Brain pericyte (primary cell): ENCODE measurements around the gene SOD3.
A peak's percentile ranks its signal among the peaks of the same experiment; 100 is the strongest.

Experiments used
- DNase-seq: peaks from one replicate; pipeline ENCODE4 v3.0.0-alpha.2; 2012; ENCODE audit warnings: low read depth, low spot score

The SOD3 gene

DNA sequence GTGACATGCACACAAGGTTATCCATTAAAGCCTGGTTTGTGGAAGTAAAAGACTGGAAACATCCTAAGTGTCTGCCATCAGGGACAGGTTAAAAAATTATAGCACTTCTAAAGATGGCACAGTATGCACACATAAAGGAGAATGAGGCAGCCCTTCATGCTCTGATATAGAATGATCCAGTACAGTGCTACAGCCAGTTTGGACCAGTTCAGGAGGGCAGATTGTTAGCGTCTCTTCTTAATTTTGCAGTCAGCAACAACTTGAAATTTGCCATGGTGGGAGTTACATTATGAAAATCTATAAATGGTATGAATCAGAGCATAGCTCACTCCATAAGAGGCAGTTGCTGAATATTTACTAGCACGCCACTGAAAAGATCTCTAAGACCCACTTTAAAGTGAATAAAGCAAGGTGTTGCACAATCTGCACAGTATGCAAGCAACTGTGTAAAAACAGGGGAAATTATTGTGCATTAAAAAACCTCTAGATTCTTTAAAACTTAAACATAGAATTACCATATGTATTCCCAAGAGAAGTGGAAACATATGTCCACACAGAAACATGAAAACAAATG, 20.3 kb upstream of the SOD3 start:
- no peak for DNase-seq

DNA sequence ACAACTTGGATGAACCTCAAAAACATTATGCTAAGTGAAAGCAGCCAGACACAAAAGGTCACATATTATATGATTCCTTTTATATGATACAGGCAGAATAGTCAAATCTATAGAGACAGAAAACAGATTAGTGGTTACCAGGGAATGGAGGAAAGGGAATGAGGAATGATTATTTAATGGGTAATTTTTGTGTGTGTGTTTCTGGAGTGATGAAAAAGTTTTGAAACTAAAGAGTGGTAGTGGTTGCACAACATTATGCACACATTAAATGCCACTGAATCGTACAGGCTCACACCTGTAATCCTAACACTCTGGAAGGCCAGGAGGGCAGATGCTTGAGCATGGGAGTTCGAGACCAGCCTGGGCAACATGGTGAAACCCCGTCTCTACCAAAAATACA, 19.6 kb upstream of the SOD3 start:
- DNase-seq, result no peak

DNA sequence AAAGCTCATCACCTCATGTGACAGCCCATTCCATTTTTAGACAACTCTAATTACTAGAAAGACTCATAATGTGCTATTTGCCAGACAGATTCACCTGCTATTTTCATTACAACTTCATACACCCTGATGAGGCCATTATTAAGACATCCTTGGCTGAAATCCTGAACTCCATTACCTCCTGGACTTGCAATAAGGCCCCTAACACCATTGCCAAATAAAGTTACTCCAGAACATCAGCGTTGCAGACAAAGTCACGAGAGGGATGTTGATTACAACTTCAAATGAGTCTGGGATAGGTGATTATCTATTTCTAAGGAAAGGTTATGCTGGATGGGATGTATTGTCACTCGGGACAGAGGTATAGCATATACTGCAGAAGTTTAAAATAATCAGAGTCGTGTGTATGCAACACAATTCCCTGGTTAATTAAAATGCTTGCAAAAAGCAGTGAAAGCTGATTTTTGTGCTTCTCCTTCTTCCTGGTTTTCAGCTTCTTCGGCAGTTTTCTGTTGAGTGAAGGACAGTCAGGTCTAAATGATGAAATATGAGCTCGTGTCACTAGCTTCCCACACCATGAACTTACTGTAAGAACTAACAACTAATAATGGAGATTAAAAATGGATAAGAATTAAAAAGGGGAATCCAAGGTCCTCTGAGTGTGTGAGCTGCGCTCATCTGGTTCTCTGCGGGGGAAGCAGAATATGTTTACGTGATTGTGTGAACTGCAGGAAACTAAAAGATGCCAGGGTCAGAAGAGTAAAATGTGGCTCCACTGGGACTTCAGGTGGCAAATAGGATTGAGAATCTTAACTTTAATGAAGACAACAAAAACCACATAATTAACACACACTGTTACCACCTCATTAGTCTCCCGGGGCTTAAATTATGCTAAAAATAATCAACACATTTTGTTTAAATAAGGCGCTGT, 17.6 kb upstream of the SOD3 start:
- no peak for DNase-seq

DNA sequence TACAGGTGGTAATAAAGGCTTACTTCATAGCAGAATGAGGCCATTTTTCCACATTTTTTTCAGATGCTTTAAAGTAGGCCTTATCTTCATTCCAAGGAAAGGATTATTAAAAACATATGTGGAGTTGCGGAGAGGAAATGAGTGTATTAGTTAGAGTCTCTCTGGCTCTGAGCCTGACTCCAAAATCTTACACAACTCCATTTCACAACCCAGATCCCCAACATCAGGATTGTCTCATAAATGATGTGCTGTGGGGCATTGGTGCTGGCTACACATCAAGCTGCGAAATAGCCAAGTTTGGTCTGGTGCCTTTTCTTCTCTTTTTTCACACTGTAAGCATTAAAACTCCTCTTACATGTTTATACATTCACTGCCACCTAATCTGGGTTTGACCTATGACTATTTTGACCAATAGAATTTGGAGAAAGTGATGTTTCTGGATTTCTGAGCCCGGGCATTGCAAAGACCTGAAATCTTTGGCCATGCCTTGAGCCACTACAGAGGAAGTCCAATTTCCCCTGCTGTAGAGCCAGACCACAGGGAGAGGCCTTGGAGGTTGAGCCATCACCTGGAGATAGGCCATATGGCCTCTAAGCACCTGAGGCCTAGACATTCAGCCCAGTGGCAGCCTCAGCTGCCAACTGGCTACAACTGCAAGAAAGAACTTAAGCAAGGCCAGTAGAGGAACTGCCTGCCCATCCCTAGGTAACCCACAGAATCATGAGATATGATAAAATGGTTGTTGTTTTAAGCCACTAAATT, 16.7 kb upstream of the SOD3 start:
- peak; percentile 71 for DNase-seq

DNA sequence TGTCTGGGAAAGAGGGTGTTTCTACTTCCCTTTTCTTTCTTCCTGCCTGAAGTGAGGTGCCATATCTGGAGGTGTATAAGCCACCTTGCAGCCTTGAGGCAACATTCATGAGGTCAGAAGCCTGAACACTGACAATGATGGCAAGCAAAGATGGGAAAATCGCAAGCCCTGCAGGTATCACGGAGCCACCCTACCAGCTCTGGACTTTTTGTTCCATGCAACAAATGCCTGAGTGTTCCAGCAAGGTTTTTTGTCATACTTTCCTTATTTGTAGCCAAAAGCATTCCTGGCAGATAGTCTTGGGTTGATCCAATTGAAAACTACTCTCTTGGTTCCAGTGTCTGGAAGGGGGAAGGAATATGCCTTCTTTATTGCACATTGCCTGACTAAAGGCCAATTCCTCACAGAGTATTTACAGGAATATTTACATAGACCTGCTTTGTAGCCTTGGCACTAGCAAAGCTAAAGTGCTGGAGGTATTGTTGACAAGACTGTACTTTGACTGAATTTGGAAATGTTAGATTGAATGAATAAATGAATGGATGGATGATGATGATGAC, 14.4 kb upstream of the SOD3 start:
- no peak for DNase-seq

DNA sequence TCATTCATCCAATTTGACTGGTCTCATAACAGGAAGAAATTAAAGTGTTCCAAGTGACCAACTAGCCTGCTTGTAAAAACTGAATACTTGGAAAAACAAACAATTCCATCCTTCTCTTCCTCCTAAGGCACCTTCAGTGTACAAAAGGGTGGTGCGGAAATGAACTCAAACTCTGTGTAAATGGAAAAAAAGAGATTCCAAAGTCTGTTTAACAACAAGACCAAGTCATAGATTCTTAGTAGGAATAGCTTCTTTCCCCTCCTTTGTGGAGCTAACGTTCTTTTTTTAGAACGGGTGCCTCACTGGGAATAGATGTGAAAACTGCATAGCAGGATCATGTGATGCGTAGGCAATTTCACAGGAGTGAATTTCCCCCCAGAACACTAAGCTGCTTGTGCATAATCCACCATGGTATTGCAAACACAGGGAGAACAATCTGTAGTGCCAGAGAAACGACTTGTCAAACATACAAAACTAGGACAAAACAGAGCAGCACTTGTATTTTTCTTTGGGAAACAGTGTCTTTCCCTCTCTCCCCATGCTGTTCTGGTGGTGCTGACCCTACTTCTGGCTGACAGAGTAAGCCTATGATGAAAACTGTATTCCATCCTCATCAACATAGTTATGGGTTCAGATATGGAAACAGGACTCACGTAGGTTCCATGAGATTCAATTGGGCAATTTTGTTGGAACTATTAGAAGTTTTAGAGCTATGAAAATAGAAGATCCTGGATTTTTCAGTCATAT, 13.2 kb upstream of the SOD3 start:
- DNase-seq, result no peak

DNA sequence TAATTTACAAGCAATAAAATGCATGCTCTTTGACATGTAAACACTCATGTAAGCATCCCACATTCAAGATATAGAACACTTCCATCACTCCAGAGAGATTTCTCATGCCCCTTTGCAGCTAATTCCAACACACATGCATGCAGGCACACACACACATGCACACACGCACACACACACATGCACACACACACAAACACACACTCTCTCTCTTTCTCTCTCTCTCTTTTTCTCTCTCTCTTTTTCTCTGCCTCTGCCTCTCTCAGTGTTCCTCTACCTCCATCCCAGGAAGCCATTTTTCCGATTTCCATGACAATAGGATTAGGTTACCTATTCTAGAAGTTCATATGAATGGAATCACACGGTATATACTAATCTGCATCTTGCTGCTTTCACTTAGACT, 11.9 kb upstream of the SOD3 start:
- no peak for DNase-seq

DNA sequence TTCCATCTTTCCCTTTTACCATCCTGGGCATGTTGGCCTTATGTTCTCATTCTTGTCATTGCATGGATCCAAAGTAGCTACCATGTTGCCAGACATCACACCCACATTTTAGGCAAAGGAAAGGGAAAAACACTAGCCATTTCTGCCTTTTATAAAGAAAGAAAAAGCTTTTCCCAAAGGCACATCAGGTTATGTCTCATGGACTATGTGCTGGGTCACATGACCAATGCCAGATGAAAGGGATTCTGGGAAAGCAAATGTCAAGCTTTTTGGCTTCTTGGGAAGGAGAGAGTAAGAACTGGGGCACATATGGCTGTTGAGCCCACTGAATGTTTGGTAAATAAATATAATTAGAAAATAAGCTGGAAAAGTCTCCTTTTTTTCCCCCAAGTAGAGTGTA, 4.3 kb upstream of the SOD3 start:
- DNase-seq, result no peak

DNA sequence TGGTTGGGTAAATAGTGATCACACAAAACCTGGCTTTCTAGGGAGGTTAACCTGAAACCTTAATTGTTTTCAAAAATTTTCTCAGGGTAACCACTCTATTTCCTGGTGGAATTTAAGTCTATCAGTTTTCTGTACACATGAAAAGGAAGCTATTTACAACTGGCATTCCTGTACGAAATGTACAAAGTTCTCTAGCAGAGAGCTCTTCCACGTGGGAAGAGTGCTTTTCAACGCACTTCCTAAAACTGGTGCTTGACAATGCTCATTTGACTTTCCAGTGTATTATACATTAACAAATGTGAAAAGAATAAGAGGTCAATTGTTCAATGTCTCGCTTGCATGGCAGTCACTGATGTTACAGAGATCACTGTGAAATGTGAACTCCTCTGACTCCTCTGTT, 2.8 kb upstream of the SOD3 start:
- DNase-seq, result no peak

DNA sequence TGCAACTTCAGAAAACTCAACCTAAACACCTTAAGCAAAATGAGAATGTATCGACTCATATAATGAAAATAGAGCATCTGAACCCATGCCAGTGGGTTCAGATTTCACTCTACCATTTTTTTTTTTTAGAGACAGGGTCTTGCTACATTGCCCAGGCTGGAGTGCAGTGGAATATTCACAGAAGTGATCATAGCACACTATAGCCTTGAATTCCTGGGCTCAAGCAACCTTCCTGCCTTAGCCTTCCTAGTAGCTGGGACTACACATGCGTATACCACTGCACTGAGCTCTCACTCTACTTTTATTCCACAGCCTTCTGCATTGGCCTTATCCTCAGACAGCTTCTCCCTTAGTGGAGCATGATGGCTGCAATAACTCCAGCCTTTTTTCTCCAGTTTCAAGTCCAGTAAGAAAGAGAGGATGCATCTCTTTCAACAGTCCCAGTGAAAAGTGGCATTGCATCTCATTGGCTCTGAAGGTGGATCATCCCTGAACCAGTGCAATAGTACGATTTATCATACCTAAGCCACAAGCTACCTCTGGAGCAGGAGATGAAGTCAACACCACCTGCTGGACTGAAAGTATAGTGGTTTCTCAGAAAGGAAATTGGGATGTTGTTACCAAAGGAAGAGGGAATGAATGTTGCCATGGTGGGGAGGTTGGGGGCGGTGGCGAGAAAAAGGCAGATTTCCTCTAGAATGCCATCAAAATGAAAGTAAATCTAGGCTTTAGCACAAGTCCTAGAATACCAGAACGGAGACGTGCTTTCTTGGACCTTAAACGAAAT, 2.0 kb upstream of the SOD3 start:
- DNase-seq, result no peak

DNA sequence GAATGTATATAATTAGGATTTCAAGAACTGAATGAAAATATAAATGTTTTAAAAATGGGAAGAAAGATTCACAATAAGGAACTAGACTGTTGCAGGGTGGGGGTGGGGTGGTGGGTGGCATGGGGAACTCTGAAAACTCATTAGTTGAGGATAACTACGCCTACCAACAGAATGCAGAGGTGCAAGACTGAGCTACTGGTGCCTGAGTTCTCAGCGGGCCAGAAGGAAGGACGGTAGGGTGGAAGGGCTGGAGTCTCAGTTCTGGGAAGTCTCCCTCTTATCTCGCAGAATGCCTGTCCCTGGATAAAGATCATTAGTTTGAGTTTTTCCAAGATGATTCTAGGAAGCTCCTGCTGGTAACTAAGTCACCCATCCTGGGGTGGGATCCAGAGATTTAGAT, 1.3 kb upstream of the SOD3 start:
- no peak for DNase-seq

DNA sequence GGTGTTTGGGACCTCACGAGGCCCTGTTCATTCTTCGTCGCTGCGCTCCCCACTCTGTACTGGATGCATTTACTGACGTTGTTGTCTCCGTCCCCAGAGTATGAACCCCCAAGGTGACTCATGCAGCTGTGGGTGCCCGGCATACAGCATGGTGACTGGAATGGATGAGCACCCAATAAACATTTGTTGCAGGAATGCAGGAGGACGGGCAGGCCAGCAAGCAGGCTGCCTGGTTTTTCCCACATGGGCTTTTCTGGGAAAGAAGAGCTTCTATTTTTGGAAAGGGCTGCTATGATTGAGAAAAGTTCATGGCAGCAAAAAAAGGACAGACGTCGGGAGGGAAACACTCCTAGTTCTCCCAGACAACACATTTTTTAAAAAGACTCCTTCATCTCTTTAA, 893 bp upstream of the SOD3 start:
- DNase-seq, result no peak

DNA sequence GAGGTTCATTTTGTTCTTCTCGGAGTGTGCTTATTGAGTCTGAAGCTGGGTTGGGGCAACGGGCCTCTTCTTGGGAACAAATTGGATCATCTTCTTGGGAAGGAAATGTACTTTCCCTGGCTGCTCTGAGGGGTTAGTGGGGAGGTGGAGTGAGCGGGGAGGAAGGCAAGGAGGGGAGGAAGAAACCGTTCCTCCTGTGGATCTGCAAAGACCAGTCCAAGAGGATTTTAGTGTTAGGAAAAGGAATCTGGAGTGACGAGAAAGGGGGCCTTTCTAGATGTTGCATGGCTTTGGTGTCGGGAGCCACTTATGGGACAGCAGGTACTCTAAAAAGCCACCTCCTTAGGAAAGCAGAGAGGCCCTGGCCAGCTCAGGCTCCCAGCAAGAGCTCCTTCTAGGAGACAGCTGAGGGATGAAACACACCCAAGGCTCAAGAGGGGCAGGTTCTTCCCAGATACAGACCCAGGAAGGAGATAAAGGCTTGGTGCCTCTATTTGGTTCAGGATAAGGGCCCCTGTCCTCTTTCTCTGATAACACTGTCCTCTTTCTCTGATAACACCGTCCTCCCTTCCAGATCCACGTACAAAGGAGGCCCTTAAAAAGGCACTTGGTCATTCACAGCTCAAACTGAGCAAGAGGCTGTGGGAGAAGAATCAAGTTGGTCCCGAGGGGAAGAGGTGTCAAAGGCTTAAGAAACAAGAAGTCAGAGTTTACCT, 451 bp downstream of the SOD3 start:
- DNase-seq, result no peak

DNA sequence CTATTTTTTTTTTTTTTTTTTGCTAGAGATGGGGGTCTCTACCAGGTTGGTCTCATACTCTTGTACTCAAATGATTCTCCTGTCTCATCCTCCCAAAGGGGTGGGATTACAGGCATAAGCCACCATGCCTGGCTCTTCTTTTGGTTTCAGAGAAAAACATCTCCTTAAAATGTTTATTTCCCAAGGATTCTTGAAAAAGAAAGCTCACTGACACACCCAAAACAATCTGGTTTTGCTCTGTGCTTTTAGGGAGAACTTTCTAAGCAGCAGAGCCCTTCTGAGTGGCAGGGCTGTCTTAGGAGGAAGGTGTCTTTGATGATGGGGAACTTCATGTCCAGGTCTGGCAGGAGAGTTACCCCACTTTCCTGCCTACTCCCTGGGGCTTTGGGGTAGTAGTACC, 1.2 kb downstream of the SOD3 start:
- DNase-seq, result no peak

DNA sequence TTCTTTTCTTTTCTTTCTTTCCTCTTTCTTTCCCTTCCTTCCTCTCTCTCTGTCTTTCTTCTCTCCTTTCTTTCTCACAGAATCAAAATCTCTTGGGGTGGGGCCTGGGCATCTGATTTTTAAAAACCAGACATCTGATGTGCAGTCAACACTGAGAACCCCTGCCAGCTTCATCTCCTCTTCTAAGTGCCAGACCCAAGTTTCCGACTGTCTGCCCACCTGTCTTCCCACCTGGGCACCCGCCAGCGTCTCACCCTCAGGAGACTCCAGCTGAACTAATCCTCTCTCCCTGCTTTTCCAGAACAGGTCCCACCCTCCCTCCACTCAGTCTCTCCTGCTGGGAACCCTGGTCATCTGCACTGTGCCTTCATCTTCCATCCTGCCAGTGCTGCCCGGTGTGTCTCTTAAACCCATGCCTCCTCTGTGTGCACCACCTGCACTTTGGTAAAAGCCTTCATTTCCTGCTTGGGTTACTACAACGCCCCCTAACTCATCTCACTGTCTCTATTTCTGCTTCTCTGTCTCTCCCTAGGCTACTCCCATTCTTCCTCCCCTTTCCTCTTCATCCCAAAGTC, 2.8 kb downstream of the SOD3 start:
- no peak for DNase-seq

DNA sequence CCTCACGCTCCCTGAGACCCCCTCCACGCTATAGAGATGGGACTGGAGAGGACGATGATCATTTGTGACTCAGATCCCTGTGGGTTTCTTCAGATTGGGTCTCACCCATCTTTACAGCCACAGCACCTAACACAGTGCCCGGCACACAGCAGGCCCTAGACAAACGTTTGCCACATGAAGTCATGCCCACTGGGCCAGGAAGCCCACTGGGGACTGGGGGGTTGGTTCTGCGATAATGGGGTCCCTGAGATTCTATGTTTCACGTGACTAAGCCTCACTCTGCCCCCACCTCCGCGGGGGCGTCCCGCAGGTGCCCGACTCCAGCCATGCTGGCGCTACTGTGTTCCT, 3.8 kb downstream of the SOD3 start:
- DNase-seq, result no peak

DNA sequence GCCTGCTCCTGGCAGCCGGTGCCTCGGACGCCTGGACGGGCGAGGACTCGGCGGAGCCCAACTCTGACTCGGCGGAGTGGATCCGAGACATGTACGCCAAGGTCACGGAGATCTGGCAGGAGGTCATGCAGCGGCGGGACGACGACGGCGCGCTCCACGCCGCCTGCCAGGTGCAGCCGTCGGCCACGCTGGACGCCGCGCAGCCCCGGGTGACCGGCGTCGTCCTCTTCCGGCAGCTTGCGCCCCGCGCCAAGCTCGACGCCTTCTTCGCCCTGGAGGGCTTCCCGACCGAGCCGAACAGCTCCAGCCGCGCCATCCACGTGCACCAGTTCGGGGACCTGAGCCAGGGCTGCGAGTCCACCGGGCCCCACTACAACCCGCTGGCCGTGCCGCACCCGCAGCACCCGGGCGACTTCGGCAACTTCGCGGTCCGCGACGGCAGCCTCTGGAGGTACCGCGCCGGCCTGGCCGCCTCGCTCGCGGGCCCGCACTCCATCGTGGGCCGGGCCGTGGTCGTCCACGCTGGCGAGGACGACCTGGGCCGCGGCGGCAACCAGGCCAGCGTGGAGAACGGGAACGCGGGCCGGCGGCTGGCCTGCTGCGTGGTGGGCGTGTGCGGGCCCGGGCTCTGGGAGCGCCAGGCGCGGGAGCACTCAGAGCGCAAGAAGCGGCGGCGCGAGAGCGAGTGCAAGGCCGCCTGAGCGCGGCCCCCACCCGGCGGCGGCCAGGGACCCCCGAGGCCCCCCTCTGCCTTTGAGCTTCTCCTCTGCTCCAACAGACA, 4.4 kb downstream of the SOD3 start:
- DNase-seq, result no peak

DNA sequence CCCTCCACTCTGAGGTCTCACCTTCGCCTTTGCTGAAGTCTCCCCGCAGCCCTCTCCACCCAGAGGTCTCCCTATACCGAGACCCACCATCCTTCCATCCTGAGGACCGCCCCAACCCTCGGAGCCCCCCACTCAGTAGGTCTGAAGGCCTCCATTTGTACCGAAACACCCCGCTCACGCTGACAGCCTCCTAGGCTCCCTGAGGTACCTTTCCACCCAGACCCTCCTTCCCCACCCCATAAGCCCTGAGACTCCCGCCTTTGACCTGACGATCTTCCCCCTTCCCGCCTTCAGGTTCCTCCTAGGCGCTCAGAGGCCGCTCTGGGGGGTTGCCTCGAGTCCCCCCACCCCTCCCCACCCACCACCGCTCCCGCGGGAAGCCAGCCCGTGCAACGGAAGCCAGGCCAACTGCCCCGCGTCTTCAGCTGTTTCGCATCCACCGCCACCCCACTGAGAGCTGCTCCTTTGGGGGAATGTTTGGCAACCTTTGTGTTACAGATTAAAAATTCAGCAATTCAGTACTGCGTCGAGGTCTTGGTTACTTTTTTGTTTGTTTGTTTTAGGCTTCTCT, 5.0 kb downstream of the SOD3 start:
- no peak for DNase-seq
